ENCODE data around the gene SMPDL3A. TPM values are rescaled to one million over a fixed set of nuclear protein-coding genes. Genes with fewer than 3 reads are reported as not detected.

The SMPDL3A gene
- total RNA-seq, 2 experiments from 2014 or later = 0.22 to 0.52 TPM

GRCh38 chr6:122790423-122791309 is 1.6 kb downstream of the SMPDL3A start:
- Histone ChIP-seq H3K4me1 (ENCODE audit: insufficient read depth, low read length) (peaks cover 8% of the 10 kb centered on the region), H3K4me3 (ENCODE audit: low read length) (no peak overlapping the region), H3K36me3 (ENCODE audit: insufficient read depth, low read length) (no peaks in the 10 kb centered on the region), H3K27ac (ENCODE audit: low read depth in 1 of 2, low read length in 2 of 2) (no peak overlapping the region), H3K27me3 (ENCODE audit: control insufficient read depth in 1 of 2, insufficient read depth in 2 of 2, low read length in 2 of 2) (peaks cover 21 to 52% of the 10 kb centered on the region in 2 experiments), H3K9me3 (ENCODE audit: control insufficient read depth in 1 of 2, insufficient read depth in 1 of 2, low read length in 2 of 2) (no peaks in the 10 kb centered on the region)
- Mint-ChIP-seq H3K27me3 (peaks cover 70% of the 10 kb centered on the region), H3K27ac (no peak overlapping the region), H3K9me3 (no peaks in the 10 kb centered on the region), H3K36me3 (ENCODE audit: low read depth) (no peaks in the 10 kb centered on the region), H3K4me1 (ENCODE audit: low read depth) (peaks cover 16% of the 10 kb centered on the region), H3K4me3 (no peak overlapping the region)
- POLR2A ChIA-PET = no interaction called here
- CTCF ChIA-PET = no interaction called here
- TF ChIP-seq CTCF (IDR thresholded peaks at IDR 0.05) = no peak
- ATAC-seq (ENCODE audit: poor library complexity) = no peak
- DNase-seq = peak in 3 of 14 experiments; percentile 6 to 23 (median 20)
- intact Hi-C loops (cut with DNase I, micrococcal nuclease) = no loop called here

- no peaks in the 10 kb centered on the region for H3K9me3 Mint-ChIP-seq
- ChIA-PET POLR2A (no interaction called here), CTCF (no interaction called here)
- H3K36me3 Mint-ChIP-seq (ENCODE audit: low read depth) = no peaks in the 10 kb centered on the region
- ATAC-seq (ENCODE audit: poor library complexity) (no peak), DNase-seq (no peak)
- Histone ChIP-seq H3K27me3 (ENCODE audit: control insufficient read depth in 1 of 2, insufficient read depth in 2 of 2, low read length in 2 of 2) (peaks cover 21 to 48% of the 10 kb centered on the region in 2 experiments), H3K9me3 (ENCODE audit: control insufficient read depth in 1 of 2, insufficient read depth in 1 of 2, low read length in 2 of 2) (no peaks in the 10 kb centered on the region), H3K27ac (ENCODE audit: low read depth in 1 of 2, low read length in 2 of 2) (no peak overlapping the region), H3K4me3 (ENCODE audit: low read length) (no peak overlapping the region), H3K36me3 (ENCODE audit: insufficient read depth, low read length) (no peaks in the 10 kb centered on the region), H3K4me1 (ENCODE audit: insufficient read depth, low read length) (peaks cover 8% of the 10 kb centered on the region)
- TF ChIP-seq CTCF (IDR thresholded peaks at IDR 0.05) = no peak
- intact Hi-C loops (cut with DNase I, micrococcal nuclease) = no loop called here
- peaks cover 64% of the 10 kb centered on the region for H3K27me3 Mint-ChIP-seq
- H3K4me3 Mint-ChIP-seq = no peak overlapping the region
- H3K4me1 Mint-ChIP-seq (ENCODE audit: low read depth) = peaks cover 16% of the 10 kb centered on the region
- H3K27ac Mint-ChIP-seq = no peak overlapping the region
These were observed 2.2 kb downstream of the SMPDL3A start for GRCh38 chr6:122791310-122791679.

- peaks cover 52% of the 10 kb centered on the region for H3K27me3 Mint-ChIP-seq
- Histone ChIP-seq H3K4me3 (ENCODE audit: low read length) (no peak overlapping the region), H3K36me3 (ENCODE audit: insufficient read depth, low read length) (no peaks in the 10 kb centered on the region), H3K27me3 (ENCODE audit: control insufficient read depth in 1 of 2, insufficient read depth in 2 of 2, low read length in 2 of 2) (peaks cover 21 to 34% of the 10 kb centered on the region in 2 experiments), H3K9me3 (ENCODE audit: control insufficient read depth in 1 of 2, insufficient read depth in 1 of 2, low read length in 2 of 2) (no peaks in the 10 kb centered on the region), H3K27ac (ENCODE audit: low read depth in 1 of 2, low read length in 2 of 2) (no peak overlapping the region), H3K4me1 (ENCODE audit: insufficient read depth, low read length) (peaks cover 8% of the 10 kb centered on the region)
- H3K27ac Mint-ChIP-seq = no peak overlapping the region
- TF ChIP-seq CTCF (IDR thresholded peaks at IDR 0.05) = no peak
- ChIA-PET CTCF (no interaction called here), POLR2A (no interaction called here)
- no peaks in the 10 kb centered on the region for H3K9me3 Mint-ChIP-seq
- no peak for ATAC-seq (ENCODE audit: poor library complexity)
- intact Hi-C loops (cut with DNase I, micrococcal nuclease) = no loop called here
- no peaks in the 10 kb centered on the region for H3K36me3 Mint-ChIP-seq (ENCODE audit: low read depth)
- H3K4me1 Mint-ChIP-seq (ENCODE audit: low read depth) = peaks cover 16% of the 10 kb centered on the region
- DNase-seq = no peak
- H3K4me3 Mint-ChIP-seq = no peak overlapping the region
These were observed 3.7 kb downstream of the SMPDL3A start for GRCh38 chr6:122792766-122793165.

Measured in CD4-positive, alpha-beta T cell (primary cell).